Right lobe of liver (tissue), 4 donors: ENCODE measurements around the gene HECTD4.

ENCODE experiments used
- POLR2A ChIP-seq: fragments of 450-650 bp; IDR thresholded peaks from one replicate; pipeline ENCODE4 v1.6.1; 2017; ENCODE audit warnings: antibody characterized with exemption, mild to moderate bottlenecking
- TF ChIP-seq, protein P1 (sequence below), 4 donors: fragments of 200-600 bp in 3 of 4; fragments of 450-650 bp in 1 of 4; IDR thresholded peaks; one replicate each; pipeline versions ENCODE4 v1.5.1 to v1.8.0; 2016 to 2022; ENCODE audit warnings: antibody characterized with exemption in 4 of 4, mild to moderate bottlenecking in 2 of 4
- donor health status: DM: no; HTN: no; CAD: no.
- donor health status: DM: no; HTN: no; CAD: no.
- donor health status: DM: no; HTN: yes; CAD: no.

GRCh38 chr12:112296183-112296582 lies 86.0 kb downstream of the HECTD4 start:
- TF ChIP-seq, protein P1, sequence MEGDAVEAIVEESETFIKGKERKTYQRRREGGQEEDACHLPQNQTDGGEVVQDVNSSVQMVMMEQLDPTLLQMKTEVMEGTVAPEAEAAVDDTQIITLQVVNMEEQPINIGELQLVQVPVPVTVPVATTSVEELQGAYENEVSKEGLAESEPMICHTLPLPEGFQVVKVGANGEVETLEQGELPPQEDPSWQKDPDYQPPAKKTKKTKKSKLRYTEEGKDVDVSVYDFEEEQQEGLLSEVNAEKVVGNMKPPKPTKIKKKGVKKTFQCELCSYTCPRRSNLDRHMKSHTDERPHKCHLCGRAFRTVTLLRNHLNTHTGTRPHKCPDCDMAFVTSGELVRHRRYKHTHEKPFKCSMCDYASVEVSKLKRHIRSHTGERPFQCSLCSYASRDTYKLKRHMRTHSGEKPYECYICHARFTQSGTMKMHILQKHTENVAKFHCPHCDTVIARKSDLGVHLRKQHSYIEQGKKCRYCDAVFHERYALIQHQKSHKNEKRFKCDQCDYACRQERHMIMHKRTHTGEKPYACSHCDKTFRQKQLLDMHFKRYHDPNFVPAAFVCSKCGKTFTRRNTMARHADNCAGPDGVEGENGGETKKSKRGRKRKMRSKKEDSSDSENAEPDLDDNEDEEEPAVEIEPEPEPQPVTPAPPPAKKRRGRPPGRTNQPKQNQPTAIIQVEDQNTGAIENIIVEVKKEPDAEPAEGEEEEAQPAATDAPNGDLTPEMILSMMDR (IDR thresholded peaks at IDR 0.05): no peak
- no peak for TF ChIP-seq POLR2A
